AG04450 (cell line): ENCODE measurements around the gene DGKA. TPM values are rescaled to one million over a fixed set of nuclear protein-coding genes. Genes with fewer than 3 reads are reported as not detected.

Source experiments
- CTCF ChIA-PET: fragments of 300-600, 350-600 bp; formaldehyde crosslinking; extraction: SDS; loops from one replicate; lab custom pipeline; 2022; ENCODE audit warnings: antibody characterized with exemption, inconsistent platforms; lab: Charles Lee
- POLR2A ChIA-PET: fragments of 350-600 bp; formaldehyde crosslinking; extraction: SDS; loops from one replicate; lab custom pipeline; 2021; ENCODE audit warnings: antibody characterized with exemption, inconsistent platforms; lab: Yijun Ruan, JAX
- DNase-seq: peaks from one replicate; pipeline ENCODE4 v3.0.0-alpha.2; 2011; ENCODE audit warnings: low read depth, low spot score
- H3K27ac ChIP-seq: one replicate; pipeline ENCODE4 v1.5.1; 2012; ENCODE audit warnings: low read depth, low read length, control low read depth
- H3K27me3 ChIP-seq: one replicate; pipeline ENCODE4 v1.6.0; 2012; ENCODE audit warnings: low read length; ENCODE audit not compliant: control insufficient read depth, insufficient read depth
- H3K4me3 ChIP-seq: 2 replicates; pipeline ENCODE4 v1.5.1; 2011; ENCODE audit warnings: mild to moderate bottlenecking, low read depth, low read length, control low read depth
- H3K9me3 ChIP-seq: 2 replicates; pipeline ENCODE4 v1.5.1; 2012; ENCODE audit warnings: low read length; ENCODE audit not compliant: control insufficient read depth, insufficient read depth
- polyA plus RNA-seq: library from polyadenylated mRNA; depleted of rRNA; stranded (reverse); fragments of >200 nt; gene quantifications from 2 replicates; pipeline ENCODE4 v1.2.3, GENCODE V29; 2011
- TF ChIP-seq, protein P1 (sequence below): IDR thresholded peaks from 2 replicates; pipeline ENCODE4 v1.5.1; 2011; ENCODE audit warnings: low read depth, low read length, control low read depth, inconsistent platforms

DGKA gene
- polyA plus RNA-seq, 1 experiment: 53.6 TPM

DNA sequence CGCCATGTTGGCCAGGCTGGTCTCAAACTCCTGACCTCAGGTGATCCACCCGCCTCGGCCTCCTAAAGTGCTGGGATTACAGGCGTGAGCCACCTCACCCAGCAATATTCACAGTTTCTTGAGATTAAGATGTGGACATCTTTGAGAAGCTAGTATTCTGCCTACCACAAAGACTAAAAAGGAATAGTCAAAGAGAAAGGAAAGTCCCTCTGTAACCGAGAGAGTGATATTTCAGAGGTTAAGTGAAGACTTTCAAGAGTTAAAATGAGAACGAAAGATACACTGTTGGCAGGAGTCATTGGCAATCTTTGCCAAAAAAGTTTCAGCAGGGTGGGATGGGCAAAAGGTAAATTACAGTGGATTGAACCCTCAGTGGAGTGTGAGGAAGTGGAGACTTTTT is 15.6 kb downstream of the DGKA start:
- Histone ChIP-seq H3K9me3 (no peaks in the 10 kb centered on the region), H3K4me3 (no peak overlapping the region), H3K27ac (no peak overlapping the region), H3K27me3 (no peaks in the 10 kb centered on the region)
- no peak for DNase-seq
- ChIA-PET POLR2A (no interaction called here), CTCF (interaction anchor here (0.7 to 3.5 kb wide), 3 partner anchors 13 to 208 kb away, joined by 4 to 11 read pairs (median 10); no protein-coding TSS in a partner anchor)
- TF ChIP-seq, protein P1, sequence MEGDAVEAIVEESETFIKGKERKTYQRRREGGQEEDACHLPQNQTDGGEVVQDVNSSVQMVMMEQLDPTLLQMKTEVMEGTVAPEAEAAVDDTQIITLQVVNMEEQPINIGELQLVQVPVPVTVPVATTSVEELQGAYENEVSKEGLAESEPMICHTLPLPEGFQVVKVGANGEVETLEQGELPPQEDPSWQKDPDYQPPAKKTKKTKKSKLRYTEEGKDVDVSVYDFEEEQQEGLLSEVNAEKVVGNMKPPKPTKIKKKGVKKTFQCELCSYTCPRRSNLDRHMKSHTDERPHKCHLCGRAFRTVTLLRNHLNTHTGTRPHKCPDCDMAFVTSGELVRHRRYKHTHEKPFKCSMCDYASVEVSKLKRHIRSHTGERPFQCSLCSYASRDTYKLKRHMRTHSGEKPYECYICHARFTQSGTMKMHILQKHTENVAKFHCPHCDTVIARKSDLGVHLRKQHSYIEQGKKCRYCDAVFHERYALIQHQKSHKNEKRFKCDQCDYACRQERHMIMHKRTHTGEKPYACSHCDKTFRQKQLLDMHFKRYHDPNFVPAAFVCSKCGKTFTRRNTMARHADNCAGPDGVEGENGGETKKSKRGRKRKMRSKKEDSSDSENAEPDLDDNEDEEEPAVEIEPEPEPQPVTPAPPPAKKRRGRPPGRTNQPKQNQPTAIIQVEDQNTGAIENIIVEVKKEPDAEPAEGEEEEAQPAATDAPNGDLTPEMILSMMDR: no peak

DNA sequence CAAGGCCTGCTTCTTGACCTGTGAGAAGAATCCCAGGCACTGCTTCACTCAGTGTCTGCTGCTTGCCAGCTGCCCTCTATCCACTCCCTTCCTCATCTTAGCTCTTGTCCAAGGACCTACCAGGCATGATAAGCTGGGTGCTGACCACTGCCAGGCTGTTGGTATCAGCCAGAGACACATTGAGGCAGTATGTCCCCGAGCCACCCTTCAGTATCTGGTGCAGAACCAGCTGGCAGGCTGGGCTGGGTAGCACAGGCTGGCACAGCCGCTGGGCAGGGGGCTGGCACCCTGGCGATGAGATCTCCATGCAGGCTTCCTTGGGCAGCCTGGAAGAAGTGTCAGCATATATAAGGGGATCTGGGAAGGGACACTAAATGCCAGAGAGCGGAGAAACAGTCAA is 24.4 kb downstream of the DGKA start:
- H3K27ac ChIP-seq: no peak overlapping the region
- no peak overlapping the region for H3K4me3 ChIP-seq
- POLR2A ChIA-PET: interaction anchor here (0.5 to 0.7 kb wide), 2 partner anchors 28 to 47 kb away, joined by 3 to 5 read pairs; partner anchors contain the start of gene PYM1
- H3K9me3 ChIP-seq: no peaks in the 10 kb centered on the region
- CTCF ChIA-PET: interaction anchor here (0.6 to 2.2 kb wide), 5 partner anchors 15 to 235 kb away, joined by 3 to 5 read pairs (median 3); no protein-coding TSS in a partner anchor
- peaks cover 2% of the 10 kb centered on the region for H3K27me3 ChIP-seq
- TF ChIP-seq, protein P1: no peak
- DNase-seq: no peak

- TF ChIP-seq, protein P1: peak; percentile 57
- H3K27ac ChIP-seq: no peak overlapping the region
- DNase-seq: no peak
- peaks cover 2% of the 10 kb centered on the region for H3K27me3 ChIP-seq
- POLR2A ChIA-PET: interaction anchor here (0.5 to 0.7 kb wide), 2 partner anchors 28 to 48 kb away, joined by 3 to 5 read pairs; partner anchors contain the start of gene PYM1
- no peaks in the 10 kb centered on the region for H3K9me3 ChIP-seq
- CTCF ChIA-PET: interaction anchor here (0.6 to 2.2 kb wide), 6 partner anchors 15 to 234 kb away, joined by 3 to 6 read pairs (median 4); no protein-coding TSS in a partner anchor
- H3K4me3 ChIP-seq: no peak overlapping the region
Measured at GRCh38 chr12:55955800-55956508, 25.0 kb downstream of the DGKA start.

DNA sequence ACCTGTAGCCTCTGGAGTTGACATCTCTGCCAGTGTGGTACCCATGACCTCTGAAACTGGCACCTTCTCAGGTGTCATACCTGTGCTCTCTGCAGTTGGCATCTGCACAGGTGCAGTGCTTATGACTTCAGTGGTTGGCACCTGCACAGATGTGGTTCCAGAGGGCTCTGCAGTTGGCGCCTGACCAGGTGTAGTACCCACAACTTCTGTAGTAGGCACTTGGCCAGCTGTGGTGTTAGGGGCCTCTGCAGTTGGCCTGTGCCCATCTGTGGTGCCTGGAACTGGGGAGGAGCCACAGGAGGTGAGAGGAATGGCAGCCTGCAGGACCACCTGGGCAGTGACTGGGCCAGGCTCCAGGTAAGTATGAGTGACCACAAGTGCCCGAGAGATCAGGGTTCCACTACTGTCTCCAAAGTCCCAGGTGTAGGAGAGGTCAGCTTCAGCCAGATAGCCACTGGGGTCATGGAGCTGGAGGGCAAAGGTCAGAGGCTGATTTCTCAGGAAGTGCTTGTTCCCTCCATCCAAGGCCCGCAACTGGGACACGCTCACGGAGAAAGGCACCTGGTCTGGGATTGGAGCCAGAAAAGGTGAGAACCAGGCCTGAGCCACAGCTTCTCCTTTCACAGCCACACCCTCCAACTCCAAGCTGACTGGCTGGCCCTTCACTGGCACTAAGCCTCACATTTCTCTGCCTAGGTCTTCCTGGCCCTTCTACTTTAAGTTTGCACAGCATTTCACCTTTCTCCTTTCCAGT is 26.3 kb downstream of the DGKA start:
- TF ChIP-seq, protein P1: no peak
- Histone ChIP-seq H3K4me3 (no peak overlapping the region), H3K27ac (no peak overlapping the region), H3K9me3 (no peaks in the 10 kb centered on the region), H3K27me3 (peaks cover 2% of the 10 kb centered on the region)
- POLR2A ChIA-PET: interaction anchor here (0.6 kb wide), 1 partner anchor 25 kb away, joined by 5 read pairs; no protein-coding TSS in a partner anchor
- no peak for DNase-seq
- CTCF ChIA-PET: interaction anchor here (0.8 to 2.2 kb wide), 3 partner anchors 17 to 72 kb away, joined by 3 to 6 read pairs (median 5); no protein-coding TSS in a partner anchor
